Measurements from ENCODE around the gene IFNL4. TPM values are rescaled to one million over a fixed set of nuclear protein-coding genes. Genes with fewer than 3 reads are reported as not detected.

IFNL4 gene
- total RNA-seq, 4 donors from 2014 or later, result not detected

DNA sequence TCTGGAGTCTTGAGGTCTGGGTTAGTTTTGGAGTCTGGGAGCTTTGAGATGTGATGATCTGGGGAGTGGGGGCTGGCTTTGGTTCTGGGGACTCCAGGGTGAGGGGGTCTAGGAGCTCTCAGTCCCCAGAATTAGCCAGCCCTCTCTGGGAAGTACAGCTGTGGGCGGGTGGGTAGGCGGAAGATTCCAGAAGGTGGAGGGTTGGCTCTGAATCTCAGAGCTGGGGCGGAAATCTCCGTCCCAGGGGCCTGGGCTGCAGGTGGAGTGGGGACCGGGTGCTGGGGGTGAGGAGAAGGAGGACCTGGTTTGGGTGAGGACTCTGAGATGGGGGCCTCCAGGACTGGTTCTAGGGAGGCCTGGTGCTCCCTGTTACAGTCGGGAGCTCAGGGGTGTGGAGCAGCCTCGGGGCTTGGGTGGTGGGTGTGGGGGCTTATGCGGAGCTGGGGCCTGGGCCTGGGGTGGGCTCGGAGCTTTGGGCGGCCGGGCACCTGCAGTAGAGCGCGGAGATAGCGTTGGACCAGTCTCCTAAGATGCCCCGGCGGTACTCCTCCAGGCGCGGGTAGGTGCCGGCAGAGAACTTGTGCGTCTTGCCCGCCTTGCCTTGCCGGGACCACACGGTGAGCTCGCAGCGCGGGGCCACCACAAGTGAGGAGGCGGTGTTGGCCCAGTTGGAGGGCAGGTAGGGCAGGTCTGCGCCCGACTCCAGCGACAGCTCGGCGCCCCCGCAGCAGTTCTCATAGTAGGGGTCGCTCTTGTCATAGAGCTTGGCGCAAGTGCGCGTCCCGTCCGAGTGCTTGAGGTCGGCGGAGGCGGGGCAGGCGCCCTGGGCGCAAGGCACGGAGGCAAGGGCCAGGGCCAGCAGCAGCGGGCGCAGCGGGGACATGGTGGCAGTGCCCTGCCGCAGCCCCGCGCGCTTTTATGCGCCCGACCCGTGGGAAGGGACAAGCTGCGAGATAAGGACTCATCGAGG, 45.0 kb downstream of the IFNL4 start, which contains the start of gene SYCN:
Gene SYCN (minus strand): TSS at position 892 of the 970 bp plus-strand sequence. CDS start 9 bp downstream, at position 883.
- H3K9me3 ChIP-seq, result no peaks in the 10 kb centered on the region
- H3K4me1 ChIP-seq, result peaks cover 0 to 3% (median 0%) of the 10 kb centered on the region in 3 donors
- TF ChIP-seq POLR2AphosphoS5 (IDR thresholded peaks at IDR 0.05) (no peak), POLR2A (IDR thresholded peaks at IDR 0.05) (no peak), EP300 (IDR thresholded peaks at IDR 0.05) (no peak)
- TF ChIP-seq, protein P1, sequence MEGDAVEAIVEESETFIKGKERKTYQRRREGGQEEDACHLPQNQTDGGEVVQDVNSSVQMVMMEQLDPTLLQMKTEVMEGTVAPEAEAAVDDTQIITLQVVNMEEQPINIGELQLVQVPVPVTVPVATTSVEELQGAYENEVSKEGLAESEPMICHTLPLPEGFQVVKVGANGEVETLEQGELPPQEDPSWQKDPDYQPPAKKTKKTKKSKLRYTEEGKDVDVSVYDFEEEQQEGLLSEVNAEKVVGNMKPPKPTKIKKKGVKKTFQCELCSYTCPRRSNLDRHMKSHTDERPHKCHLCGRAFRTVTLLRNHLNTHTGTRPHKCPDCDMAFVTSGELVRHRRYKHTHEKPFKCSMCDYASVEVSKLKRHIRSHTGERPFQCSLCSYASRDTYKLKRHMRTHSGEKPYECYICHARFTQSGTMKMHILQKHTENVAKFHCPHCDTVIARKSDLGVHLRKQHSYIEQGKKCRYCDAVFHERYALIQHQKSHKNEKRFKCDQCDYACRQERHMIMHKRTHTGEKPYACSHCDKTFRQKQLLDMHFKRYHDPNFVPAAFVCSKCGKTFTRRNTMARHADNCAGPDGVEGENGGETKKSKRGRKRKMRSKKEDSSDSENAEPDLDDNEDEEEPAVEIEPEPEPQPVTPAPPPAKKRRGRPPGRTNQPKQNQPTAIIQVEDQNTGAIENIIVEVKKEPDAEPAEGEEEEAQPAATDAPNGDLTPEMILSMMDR (IDR thresholded peaks at IDR 0.05), result no peak
- H3K4me3 ChIP-seq, result no peak within 1 kb of the TSS
- 52 to 80% methylated on average over 1 to 9 of the region's 57 CpGs for WGBS, 2 donors (ENCODE audit: low coverage in 1 of 2)
- ATAC-seq, result no peak
- H3K27ac ChIP-seq, result no peak within 1 kb of the TSS
- H3K27me3 ChIP-seq, result peaks cover 97% of the 10 kb centered on the region
- no peaks in the 10 kb centered on the region for H3K36me3 ChIP-seq

- WGBS, 2 donors (ENCODE audit: low coverage in 1 of 2), result no CpG with 5 or more reads among the region's 1 CpG
- Histone ChIP-seq H3K4me3 (no peak overlapping the region), H3K9me3 (no peaks in the 10 kb centered on the region), H3K27ac (no peak overlapping the region), H3K27me3 (peaks cover 97% of the 10 kb centered on the region), H3K4me1 (peaks cover 0 to 3% (median 0%) of the 10 kb centered on the region in 3 donors), H3K36me3 (no peaks in the 10 kb centered on the region)
- no peak for ATAC-seq
- TF ChIP-seq POLR2AphosphoS5 (IDR thresholded peaks at IDR 0.05), result no peak
- TF ChIP-seq POLR2A (IDR thresholded peaks at IDR 0.05), result no peak
- TF ChIP-seq EP300 (IDR thresholded peaks at IDR 0.05), result no peak
- TF ChIP-seq, protein P1 (IDR thresholded peaks at IDR 0.05), result no peak
These were observed 45.7 kb downstream of the IFNL4 start for GRCh38 chr19:39202998-39203355.

DNA sequence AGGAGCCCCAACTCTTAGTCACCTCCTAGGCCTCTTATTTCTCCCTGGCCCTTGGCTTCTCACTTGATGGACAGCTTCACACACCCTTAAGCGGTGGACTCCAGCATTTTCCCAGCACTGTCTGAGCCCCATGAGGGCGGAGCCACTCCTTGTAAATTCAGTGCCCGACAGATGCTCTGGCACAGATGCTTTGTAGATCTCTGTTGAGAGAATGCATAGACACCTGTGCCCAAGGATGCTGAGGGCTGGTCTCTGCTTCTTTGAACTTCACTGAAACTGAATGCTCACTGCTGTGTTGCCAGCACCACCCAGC, 47.9 kb downstream of the IFNL4 start:
- Histone ChIP-seq H3K4me1 (peaks cover 0 to 10% (median 5%) of the 10 kb centered on the region in 3 donors), H3K27me3 (peaks cover 100% of the 10 kb centered on the region)
- 33% methylated on average over 1 of the region's 3 CpGs; no CpG with 5 or more reads in 1 of the 2 donors for whole genome bisulfite sequencing, 2 donors (ENCODE audit: low coverage in 1 of 2)

DNA sequence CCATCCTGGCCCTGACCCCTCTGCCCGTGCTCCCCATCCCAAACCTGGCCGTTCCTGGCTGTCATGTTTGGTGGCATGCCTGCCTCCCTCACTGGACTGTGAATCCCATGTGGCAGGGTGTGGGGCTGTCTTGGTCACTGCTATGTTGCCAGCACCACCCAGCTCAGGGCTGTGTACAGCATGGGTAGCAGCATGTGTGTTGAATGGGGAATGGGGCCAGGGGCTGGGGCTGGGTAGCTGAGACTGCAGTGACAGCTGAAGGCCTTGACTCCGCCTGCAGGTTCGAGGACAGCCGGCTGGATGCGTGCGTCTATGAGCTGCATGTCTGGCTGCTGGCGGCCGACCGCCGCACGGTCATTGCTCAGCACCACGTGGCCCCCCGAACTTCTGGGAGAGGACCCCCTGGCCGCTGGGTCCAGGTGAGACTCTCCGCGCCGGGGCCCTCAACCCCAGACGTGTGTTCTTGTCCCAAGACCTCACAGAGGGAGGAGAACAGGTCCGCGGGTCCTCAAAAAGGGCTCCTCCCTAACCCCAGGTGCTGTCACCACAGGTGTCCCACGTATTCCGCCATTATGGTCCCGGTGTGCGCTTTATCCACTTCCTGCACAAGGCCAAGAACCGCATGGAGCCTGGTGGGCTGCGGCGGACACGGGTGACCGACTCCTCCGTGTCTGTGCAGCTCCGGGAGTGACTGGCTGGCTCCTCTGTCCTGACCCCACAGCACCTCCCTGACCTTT, 48.4 kb downstream of the IFNL4 start:
- no peak for TF ChIP-seq POLR2A (IDR thresholded peaks at IDR 0.05)
- TF ChIP-seq POLR2AphosphoS5 (IDR thresholded peaks at IDR 0.05), result no peak
- TF ChIP-seq, protein P1 (IDR thresholded peaks at IDR 0.05), result no peak
- TF ChIP-seq EP300 (IDR thresholded peaks at IDR 0.05), result no peak
- Histone ChIP-seq H3K4me3 (no peak overlapping the region), H3K4me1 (peaks cover 0 to 10% (median 5%) of the 10 kb centered on the region in 3 donors), H3K36me3 (no peaks in the 10 kb centered on the region), H3K27ac (no peak overlapping the region), H3K9me3 (no peaks in the 10 kb centered on the region), H3K27me3 (peaks cover 100% of the 10 kb centered on the region)
- ATAC-seq, result no peak
- WGBS, 2 donors (ENCODE audit: low coverage in 1 of 2), result 77 to 87% methylated on average over 3 to 13 of the region's 32 CpGs

More for the DNA sequence above, 47.9 kb downstream of the IFNL4 start:
- H3K36me3 ChIP-seq, result no peaks in the 10 kb centered on the region
- H3K27ac ChIP-seq, result no peak overlapping the region
- TF ChIP-seq POLR2A (IDR thresholded peaks at IDR 0.05) (no peak), EP300 (IDR thresholded peaks at IDR 0.05) (no peak), POLR2AphosphoS5 (IDR thresholded peaks at IDR 0.05) (no peak)
- TF ChIP-seq, protein P1 (IDR thresholded peaks at IDR 0.05), result no peak
- no peaks in the 10 kb centered on the region for H3K9me3 ChIP-seq
- H3K4me3 ChIP-seq, result no peak overlapping the region
- ATAC-seq, result no peak
